ENCODE results near the gene RREB1.

DNA sequence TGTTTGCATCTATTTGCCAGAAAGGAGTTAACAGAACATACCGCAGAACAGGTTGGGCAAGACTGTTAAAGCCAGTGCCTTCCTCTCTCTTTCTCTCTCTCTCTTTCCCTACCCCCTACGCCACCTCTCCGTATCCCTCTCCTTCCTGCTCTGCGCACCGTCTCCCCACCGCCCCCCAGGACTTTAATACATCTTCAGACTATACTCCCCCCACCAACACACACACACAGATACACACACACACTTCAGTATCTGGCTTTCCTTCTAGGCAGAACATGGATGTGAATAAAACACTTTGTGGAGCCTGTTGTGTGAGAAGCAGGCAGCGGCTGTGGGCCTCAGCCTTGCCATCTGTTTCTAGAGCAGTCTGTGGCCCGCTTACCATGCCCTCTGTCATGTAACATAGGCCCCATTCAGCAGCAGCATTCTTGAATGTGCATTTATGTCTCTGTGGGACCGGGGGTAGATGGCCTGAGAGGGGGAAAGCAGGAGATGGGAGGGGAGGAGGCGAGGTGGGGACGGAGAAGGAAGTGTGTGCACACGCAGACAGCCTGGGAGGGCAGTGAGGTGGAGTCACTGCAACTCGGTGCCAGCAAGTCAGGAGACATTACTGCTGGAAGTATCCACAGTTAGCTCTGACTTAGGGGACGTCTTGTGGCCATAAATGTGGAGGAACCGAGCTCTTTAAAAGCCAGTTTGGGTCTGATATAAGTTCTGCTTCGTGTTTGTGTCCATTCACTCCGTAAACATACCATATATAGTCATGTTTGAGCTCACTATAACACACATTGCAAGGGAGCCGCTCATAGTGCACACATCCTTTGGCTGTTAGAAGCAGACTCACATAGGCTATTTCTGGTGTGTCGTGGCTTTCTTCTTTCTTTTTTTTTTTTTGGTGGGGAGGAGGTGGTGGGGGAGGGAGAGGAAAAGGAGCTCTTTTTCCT, 38.4 kb downstream of the RREB1 start:
- TF ChIP-seq, protein P1, sequence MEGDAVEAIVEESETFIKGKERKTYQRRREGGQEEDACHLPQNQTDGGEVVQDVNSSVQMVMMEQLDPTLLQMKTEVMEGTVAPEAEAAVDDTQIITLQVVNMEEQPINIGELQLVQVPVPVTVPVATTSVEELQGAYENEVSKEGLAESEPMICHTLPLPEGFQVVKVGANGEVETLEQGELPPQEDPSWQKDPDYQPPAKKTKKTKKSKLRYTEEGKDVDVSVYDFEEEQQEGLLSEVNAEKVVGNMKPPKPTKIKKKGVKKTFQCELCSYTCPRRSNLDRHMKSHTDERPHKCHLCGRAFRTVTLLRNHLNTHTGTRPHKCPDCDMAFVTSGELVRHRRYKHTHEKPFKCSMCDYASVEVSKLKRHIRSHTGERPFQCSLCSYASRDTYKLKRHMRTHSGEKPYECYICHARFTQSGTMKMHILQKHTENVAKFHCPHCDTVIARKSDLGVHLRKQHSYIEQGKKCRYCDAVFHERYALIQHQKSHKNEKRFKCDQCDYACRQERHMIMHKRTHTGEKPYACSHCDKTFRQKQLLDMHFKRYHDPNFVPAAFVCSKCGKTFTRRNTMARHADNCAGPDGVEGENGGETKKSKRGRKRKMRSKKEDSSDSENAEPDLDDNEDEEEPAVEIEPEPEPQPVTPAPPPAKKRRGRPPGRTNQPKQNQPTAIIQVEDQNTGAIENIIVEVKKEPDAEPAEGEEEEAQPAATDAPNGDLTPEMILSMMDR (IDR thresholded peaks at IDR 0.05): no peak
- no peak for TF ChIP-seq POLR2A (IDR thresholded peaks at IDR 0.05)

Data from testis (tissue), 2 donors.